ENCODE data around the gene LRFN2. TPM values are rescaled to one million over a fixed set of nuclear protein-coding genes. Genes with fewer than 3 reads are reported as not detected.

The LRFN2 gene
- total and polyA plus RNA-seq, 4 donors: under 0.01 to 0.01 TPM; not detected in 2

DNA sequence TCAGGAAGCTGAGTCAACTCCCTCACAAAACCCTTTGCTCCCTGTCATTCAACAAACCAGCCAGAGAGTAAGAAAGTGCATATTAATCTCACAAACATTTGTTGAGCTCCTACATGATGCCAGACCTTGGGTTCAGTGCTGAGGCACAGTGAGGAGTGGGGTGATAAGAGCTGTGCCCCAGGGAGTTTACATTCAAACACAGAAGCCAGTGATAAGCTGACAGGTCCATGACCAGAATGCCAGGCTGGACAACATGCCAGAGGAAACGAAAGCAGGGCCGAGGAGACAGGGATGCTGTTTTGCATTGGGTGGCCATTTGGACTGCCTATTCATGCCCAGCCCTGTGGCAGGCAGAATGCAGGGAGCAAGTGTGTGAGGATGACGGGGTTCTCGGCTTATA is 76.7 kb downstream of the LRFN2 start:
- Histone ChIP-seq H3K4me3 (ENCODE audit: low read depth in 1 of 3, low read length in 3 of 3) (no peak overlapping the region), H3K4me1 (ENCODE audit: control insufficient read depth in 4 of 4, insufficient read depth in 4 of 4, low read length in 3 of 4) (no peaks in the 10 kb centered on the region), H3K36me3 (ENCODE audit: control insufficient read depth in 4 of 4, insufficient read depth in 3 of 4, low read depth in 1 of 4, low read length in 3 of 4) (no peaks in the 10 kb centered on the region), H3K9me3 (ENCODE audit: control insufficient read depth in 4 of 4, low read length in 3 of 4) (no peaks in the 10 kb centered on the region), H3K9ac (ENCODE audit: low read depth in 1 of 2, low read length in 2 of 2) (no peak overlapping the region), H3K27me3 (ENCODE audit: control insufficient read depth in 4 of 4, insufficient read depth in 4 of 4, low read length in 3 of 4) (no peaks in the 10 kb centered on the region), H3K27ac (ENCODE audit: low read depth in 1 of 2, low read length in 2 of 2) (no peak overlapping the region)
- 85% methylated on average over 4 of the region's 4 CpGs for WGBS
- no peak for TF ChIP-seq SP1 (IDR thresholded peaks at IDR 0.05)
- TF ChIP-seq, protein P1, sequence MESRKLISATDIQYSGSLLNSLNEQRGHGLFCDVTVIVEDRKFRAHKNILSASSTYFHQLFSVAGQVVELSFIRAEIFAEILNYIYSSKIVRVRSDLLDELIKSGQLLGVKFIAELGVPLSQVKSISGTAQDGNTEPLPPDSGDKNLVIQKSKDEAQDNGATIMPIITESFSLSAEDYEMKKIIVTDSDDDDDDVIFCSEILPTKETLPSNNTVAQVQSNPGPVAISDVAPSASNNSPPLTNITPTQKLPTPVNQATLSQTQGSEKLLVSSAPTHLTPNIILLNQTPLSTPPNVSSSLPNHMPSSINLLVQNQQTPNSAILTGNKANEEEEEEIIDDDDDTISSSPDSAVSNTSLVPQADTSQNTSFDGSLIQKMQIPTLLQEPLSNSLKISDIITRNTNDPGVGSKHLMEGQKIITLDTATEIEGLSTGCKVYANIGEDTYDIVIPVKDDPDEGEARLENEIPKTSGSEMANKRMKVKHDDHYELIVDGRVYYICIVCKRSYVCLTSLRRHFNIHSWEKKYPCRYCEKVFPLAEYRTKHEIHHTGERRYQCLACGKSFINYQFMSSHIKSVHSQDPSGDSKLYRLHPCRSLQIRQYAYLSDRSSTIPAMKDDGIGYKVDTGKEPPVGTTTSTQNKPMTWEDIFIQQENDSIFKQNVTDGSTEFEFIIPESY (IDR thresholded peaks at IDR 0.05): no peak
- no peak for TF ChIP-seq GABPA (IDR thresholded peaks at IDR 0.05 in 1 of 2, conservative IDR thresholded peaks at IDR 0.05 in 1 of 2)
- no peak for DNase-seq (ENCODE audit: low spot score)

DNA sequence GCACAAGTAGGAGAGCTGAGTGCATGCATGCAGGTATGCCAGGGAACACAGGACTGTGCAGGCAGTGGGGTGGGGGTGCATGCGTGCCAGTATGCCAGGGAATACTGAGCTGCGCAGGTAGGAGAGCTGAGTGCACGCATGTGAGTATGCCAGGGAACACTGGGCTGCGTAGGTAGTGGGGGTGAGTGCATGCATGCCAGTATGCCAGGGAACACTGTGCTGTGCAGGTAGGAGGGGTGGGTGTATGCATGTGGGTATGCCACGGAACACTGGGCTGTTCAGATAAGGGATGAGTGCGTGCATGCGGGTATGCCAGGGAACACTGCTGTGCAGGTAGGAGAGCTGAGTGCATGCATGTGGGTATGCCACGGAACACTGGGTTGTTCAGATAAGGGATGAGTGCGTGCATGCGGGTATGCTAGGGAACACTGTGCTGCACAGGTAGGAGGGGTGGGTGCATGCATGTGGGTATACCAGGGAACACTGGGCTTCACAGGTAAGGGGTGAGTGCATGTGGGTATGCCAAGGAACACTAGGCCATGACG is 77.4 kb downstream of the LRFN2 start:
- Histone ChIP-seq H3K27me3 (ENCODE audit: control insufficient read depth in 4 of 4, insufficient read depth in 4 of 4, low read length in 3 of 4) (no peaks in the 10 kb centered on the region), H3K36me3 (ENCODE audit: control insufficient read depth in 4 of 4, insufficient read depth in 3 of 4, low read depth in 1 of 4, low read length in 3 of 4) (no peaks in the 10 kb centered on the region), H3K4me1 (ENCODE audit: control insufficient read depth in 4 of 4, insufficient read depth in 4 of 4, low read length in 3 of 4) (no peaks in the 10 kb centered on the region), H3K9ac (ENCODE audit: low read depth in 1 of 2, low read length in 2 of 2) (no peak overlapping the region), H3K9me3 (ENCODE audit: control insufficient read depth in 4 of 4, low read length in 3 of 4) (no peaks in the 10 kb centered on the region), H3K27ac (ENCODE audit: low read depth in 1 of 2, low read length in 2 of 2) (no peak overlapping the region), H3K4me3 (ENCODE audit: low read depth in 1 of 3, low read length in 3 of 3) (no peak overlapping the region)
- WGBS: 87% methylated on average over 11 of the region's 11 CpGs
- DNase-seq (ENCODE audit: low spot score): no peak
- TF ChIP-seq RXRA (IDR thresholded peaks at IDR 0.05) (no peak), HNF4A (conservative IDR thresholded peaks at IDR 0.05) (no peak)
- TF ChIP-seq, protein P2, sequence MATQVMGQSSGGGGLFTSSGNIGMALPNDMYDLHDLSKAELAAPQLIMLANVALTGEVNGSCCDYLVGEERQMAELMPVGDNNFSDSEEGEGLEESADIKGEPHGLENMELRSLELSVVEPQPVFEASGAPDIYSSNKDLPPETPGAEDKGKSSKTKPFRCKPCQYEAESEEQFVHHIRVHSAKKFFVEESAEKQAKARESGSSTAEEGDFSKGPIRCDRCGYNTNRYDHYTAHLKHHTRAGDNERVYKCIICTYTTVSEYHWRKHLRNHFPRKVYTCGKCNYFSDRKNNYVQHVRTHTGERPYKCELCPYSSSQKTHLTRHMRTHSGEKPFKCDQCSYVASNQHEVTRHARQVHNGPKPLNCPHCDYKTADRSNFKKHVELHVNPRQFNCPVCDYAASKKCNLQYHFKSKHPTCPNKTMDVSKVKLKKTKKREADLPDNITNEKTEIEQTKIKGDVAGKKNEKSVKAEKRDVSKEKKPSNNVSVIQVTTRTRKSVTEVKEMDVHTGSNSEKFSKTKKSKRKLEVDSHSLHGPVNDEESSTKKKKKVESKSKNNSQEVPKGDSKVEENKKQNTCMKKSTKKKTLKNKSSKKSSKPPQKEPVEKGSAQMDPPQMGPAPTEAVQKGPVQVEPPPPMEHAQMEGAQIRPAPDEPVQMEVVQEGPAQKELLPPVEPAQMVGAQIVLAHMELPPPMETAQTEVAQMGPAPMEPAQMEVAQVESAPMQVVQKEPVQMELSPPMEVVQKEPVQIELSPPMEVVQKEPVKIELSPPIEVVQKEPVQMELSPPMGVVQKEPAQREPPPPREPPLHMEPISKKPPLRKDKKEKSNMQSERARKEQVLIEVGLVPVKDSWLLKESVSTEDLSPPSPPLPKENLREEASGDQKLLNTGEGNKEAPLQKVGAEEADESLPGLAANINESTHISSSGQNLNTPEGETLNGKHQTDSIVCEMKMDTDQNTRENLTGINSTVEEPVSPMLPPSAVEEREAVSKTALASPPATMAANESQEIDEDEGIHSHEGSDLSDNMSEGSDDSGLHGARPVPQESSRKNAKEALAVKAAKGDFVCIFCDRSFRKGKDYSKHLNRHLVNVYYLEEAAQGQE (IDR thresholded peaks at IDR 0.05): no peak

DNA sequence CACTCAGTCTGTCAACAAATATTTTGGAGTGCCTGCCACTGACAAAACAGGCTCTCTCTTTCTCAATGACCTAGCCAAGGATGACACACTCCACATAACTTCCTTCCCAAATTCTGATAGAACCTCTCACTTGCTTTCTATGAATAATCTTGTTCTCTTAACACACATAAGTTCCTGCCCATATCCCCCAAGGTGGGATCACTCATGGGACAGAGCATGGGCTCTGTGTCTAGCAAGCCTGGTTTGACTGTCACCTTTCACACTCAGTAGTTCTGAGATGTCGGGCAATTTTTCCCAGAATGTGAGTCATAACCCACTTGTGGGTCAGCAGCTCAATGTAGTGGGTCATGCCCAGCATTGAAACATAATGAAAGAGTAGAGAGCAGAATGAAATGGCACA is 78.1 kb downstream of the LRFN2 start:
- H3K27me3 ChIP-seq (ENCODE audit: control insufficient read depth in 4 of 4, insufficient read depth in 4 of 4, low read length in 3 of 4): no peaks in the 10 kb centered on the region
- no peaks in the 10 kb centered on the region for H3K9me3 ChIP-seq (ENCODE audit: control insufficient read depth in 4 of 4, low read length in 3 of 4)
- WGBS: 86% methylated on average over 1 of the region's 1 CpG

More for the DNA sequence above, 78.1 kb downstream of the LRFN2 start:
- Histone ChIP-seq H3K4me1 (ENCODE audit: control insufficient read depth in 4 of 4, insufficient read depth in 4 of 4, low read length in 3 of 4) (no peaks in the 10 kb centered on the region), H3K27ac (ENCODE audit: low read depth in 1 of 2, low read length in 2 of 2) (no peak overlapping the region), H3K36me3 (ENCODE audit: control insufficient read depth in 4 of 4, insufficient read depth in 3 of 4, low read depth in 1 of 4, low read length in 3 of 4) (no peaks in the 10 kb centered on the region), H3K4me3 (ENCODE audit: low read depth in 1 of 3, low read length in 3 of 3) (no peak overlapping the region), H3K9ac (ENCODE audit: low read depth in 1 of 2, low read length in 2 of 2) (no peak overlapping the region)
- no peak for DNase-seq (ENCODE audit: low spot score)
- TF ChIP-seq NR2F2 (IDR thresholded peaks at IDR 0.05) (no peak), HNF4A (conservative IDR thresholded peaks at IDR 0.05) (no peak), FOXA1 (IDR thresholded peaks at IDR 0.05) (no peak), JUND (IDR thresholded peaks at IDR 0.05) (no peak), GABPA (IDR thresholded peaks at IDR 0.05 in 1 of 2, conservative IDR thresholded peaks at IDR 0.05 in 1 of 2) (no peak), EGR1 (IDR thresholded peaks at IDR 0.05; ENCODE audit: low read depth in 2 of 2) (no peak), HNF4G (IDR thresholded peaks at IDR 0.05) (no peak), YY1 (IDR thresholded peaks at IDR 0.05) (no peak), RXRA (IDR thresholded peaks at IDR 0.05) (no peak), SP1 (IDR thresholded peaks at IDR 0.05) (no peak), TAF1 (conservative IDR thresholded peaks at IDR 0.05) (no peak)
- TF ChIP-seq, protein P3, sequence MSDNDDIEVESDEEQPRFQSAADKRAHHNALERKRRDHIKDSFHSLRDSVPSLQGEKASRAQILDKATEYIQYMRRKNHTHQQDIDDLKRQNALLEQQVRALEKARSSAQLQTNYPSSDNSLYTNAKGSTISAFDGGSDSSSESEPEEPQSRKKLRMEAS (IDR thresholded peaks at IDR 0.05): no peak
- TF ChIP-seq, protein P2 (IDR thresholded peaks at IDR 0.05): no peak
- TF ChIP-seq, protein P4, sequence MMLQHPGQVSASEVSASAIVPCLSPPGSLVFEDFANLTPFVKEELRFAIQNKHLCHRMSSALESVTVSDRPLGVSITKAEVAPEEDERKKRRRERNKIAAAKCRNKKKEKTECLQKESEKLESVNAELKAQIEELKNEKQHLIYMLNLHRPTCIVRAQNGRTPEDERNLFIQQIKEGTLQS (IDR thresholded peaks at IDR 0.05): no peak
- TF ChIP-seq, protein P5, sequence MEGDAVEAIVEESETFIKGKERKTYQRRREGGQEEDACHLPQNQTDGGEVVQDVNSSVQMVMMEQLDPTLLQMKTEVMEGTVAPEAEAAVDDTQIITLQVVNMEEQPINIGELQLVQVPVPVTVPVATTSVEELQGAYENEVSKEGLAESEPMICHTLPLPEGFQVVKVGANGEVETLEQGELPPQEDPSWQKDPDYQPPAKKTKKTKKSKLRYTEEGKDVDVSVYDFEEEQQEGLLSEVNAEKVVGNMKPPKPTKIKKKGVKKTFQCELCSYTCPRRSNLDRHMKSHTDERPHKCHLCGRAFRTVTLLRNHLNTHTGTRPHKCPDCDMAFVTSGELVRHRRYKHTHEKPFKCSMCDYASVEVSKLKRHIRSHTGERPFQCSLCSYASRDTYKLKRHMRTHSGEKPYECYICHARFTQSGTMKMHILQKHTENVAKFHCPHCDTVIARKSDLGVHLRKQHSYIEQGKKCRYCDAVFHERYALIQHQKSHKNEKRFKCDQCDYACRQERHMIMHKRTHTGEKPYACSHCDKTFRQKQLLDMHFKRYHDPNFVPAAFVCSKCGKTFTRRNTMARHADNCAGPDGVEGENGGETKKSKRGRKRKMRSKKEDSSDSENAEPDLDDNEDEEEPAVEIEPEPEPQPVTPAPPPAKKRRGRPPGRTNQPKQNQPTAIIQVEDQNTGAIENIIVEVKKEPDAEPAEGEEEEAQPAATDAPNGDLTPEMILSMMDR (IDR thresholded peaks at IDR 0.05; ENCODE audit: low read depth, low read length, missing input control): no peak
